Activated naive CD4-positive, alpha-beta T cell treated with anti-CD3 and anti-CD28 coated beads, Interleukin-2, amount 50 U/mL, for 72 hours (primary cell): ENCODE measurements around the gene INCA1. TPM values are rescaled to one million over a fixed set of nuclear protein-coding genes. Genes with fewer than 3 reads are reported as not detected.

Source experiments
- ATAC-seq, 2 donors: fragments of 150-1000 bp; cut with Tn5 transposase; 2 replicates each; pipeline ENCODE4 v1.10.0; 2021; ENCODE audit warnings: mild to moderate bottlenecking in 2 of 2, moderate library complexity in 2 of 2
- DNase-seq, 2 donors: peaks; one replicate each; pipeline ENCODE4 v3.0.0; 2021 to 2022; ENCODE audit warnings: low spot score in 2 of 2
- H3K27ac Mint-ChIP-seq, 2 donors: one replicate each; pipeline ENCODE4 v1.8.0; 2022; ENCODE audit warnings: mild to moderate bottlenecking in 2 of 2, mixed read lengths in 2 of 2
- H3K36me3 Mint-ChIP-seq, 2 donors: one replicate each; pipeline ENCODE4 v1.8.0; 2022; ENCODE audit warnings: mixed read lengths in 2 of 2
- H3K9me3 Mint-ChIP-seq, 2 donors: one replicate each; pipeline ENCODE4 v1.8.0; 2022; ENCODE audit warnings: mixed read lengths in 2 of 2
- total RNA-seq, 2 donors: library from RNA; stranded (reverse); gene quantifications; one replicate each; pipeline ENCODE4 v1.2.3, GENCODE V29; 2022

INCA1 gene
- total RNA-seq, 2 donors from 2014 or later, result 0.53 to 2.6 TPM

DNA sequence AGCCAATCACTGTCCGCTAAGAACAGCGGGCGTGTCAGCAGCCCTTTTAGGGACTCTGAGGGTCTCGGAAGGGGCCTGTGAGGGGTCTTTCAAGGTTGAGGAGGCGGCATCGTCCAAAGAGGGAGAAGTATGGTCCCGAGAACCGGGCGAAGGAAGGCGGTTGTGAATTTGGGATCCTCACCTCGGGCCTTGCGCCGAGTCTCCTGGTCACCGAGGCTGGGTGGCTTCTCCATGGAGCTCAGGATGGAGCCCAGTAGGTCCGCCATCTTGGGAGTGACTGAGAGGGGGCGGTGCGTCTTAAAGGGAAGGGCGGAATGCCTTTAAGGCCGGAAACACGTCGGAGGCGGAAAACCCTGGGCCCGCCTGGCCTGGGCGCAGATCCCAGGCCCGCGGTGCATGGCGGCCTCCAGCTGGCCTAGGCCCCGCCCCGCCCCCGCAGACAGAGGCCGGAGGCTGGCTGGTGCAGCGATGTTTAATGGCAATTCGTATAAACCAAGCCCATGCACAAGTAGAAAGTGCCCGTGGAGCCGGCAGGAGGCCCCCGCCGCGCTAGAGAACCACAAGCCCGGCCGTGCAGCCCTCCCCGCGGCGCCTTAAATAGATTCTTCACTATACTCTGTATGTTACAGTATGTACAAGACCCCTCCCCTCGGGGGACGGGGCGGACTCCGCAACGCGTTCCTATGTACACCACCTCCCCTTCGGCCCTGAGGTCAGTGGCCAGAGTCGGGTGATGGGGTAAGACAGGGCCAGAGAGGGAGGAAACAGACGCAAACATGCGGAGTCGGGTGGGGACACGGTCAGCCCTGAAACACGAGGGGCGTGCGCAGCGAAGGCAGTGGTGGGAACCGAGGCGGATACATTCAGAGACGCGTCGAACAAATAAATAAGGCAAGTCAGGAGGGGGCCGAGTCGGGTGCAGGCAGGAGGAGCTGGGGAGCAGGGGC is 29.5 kb downstream of the INCA1 start, which contains the start of gene SPAG7:
SPAG7 (minus strand) TSS at position 279 of the 947 bp plus-strand sequence; CDS start at position 266, 13 bp downstream.
- DNase-seq (peak; percentile 95 to 96), ATAC-seq (peak; percentile 56 to 72)
- H3K36me3 Mint-ChIP-seq, result peaks cover 15 to 30% of the 10 kb centered on the region in 2 donors
- H3K9me3 Mint-ChIP-seq, result no peaks in the 10 kb centered on the region
- H3K27ac Mint-ChIP-seq, result no peak within 1 kb of the TSS

DNA sequence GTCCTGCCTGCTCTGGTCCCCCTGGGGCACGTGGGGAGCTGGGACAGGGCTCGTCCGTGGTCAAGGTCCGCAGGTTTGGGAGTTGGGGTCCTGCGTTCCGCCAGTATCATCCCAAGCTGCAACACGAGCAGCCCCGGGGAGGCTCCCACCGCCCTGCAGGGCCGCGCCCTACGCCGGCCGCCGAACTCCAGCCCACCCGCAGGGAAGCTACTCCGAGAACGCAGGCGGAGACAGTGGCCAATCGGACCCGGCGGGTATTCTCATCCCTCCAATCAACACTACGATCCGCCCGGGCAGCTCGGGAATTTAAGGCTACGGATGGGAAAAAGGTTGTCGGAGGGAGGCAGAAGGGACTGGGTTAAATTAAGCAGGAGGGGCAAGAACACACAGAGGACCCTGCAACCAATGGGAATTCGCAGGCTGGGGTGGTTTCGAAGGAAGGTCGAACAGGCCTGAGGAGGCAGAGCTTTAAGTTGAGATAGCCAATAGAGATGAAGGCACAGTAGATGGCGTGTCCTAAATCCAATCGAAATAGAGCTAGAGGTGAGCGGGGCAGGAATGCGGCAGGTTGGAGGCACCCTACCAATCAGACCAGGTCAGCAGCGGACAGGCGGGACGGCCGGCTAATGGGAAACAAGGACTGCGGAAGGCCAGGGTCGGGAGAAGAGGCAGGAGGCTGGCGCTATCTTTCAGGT is 30.3 kb downstream of the INCA1 start:
- H3K27ac Mint-ChIP-seq, result no peak overlapping the region
- peaks cover 15 to 30% of the 10 kb centered on the region in 2 donors for H3K36me3 Mint-ChIP-seq
- no peaks in the 10 kb centered on the region for H3K9me3 Mint-ChIP-seq

DNA sequence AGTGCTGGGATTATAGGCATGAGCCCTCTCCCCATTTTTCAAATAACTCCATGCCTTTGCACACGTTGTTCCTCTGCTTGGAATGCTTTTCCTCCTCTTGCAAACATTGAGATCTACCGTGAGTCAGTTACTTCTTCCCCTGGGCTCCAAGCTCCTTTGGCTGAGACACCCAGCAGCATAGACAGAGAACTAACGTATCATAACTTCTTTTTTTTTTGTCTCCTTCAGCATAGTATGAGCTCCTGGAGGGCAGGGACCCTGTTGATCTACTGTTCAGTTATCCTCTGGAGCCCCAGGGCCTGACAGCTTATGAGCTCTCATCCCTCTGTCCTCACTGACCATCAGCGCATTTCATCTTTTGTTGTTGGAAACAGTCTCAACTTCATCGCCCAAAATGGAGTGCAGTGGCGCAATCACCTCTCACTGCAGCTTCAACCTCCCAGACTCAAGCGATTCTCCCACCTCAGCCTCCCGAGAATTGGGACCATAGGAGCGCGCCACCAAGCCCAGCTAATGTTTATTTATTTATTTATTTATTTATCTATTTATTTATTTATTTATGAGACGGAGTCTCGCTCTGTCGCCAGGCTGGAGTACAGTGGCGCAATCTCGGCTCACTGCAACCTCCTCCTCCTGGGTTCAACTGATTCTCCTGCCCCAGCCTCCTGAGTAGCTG is 31.9 kb downstream of the INCA1 start:
- no peak for ATAC-seq
- Mint-ChIP-seq H3K36me3 (peaks cover 9 to 22% of the 10 kb centered on the region in 2 donors), H3K27ac (peak overlapping the region; percentile 32 to 56), H3K9me3 (no peaks in the 10 kb centered on the region)
- DNase-seq, result no peak

More for the DNA sequence above, 30.3 kb downstream of the INCA1 start:
- peak; percentile 78 to 87 for ATAC-seq
- peak; percentile 87 to 98 for DNase-seq

DNA sequence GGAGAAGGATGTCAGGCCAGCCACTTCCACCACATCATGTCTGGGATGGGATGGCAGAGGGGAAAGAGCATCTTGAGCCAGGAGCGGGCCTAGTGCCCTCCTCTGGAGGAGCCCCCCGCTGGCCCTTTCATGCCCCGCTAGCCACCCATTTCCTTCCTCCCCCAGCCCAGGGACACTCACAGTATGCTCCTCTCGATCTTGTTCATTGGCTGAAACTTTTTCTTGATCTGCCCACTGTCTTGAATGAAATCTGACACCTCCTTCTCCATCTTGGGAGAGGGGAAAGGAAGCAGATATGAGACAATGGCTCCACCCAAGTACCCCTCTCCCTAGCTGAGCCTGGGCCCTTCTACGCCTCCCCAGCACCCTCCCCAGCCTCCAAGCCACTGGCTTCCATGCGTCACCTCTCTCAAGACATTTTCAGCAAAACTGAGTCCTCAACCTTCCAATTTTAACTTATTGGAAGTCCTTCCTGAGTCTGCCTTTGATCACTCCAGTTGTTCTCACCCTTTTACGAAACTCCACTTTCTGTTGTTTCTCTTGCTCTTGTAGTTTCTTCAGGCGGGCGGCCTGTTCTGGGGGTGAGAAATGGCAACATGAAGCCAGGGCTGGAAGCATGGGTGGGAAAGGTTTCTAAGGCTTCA is 36.9 kb downstream of the INCA1 start:
- ATAC-seq (no peak), DNase-seq (no peak)
- H3K27ac Mint-ChIP-seq, result peak overlapping the region in 1 of 2 donors; percentile 87
- H3K9me3 Mint-ChIP-seq, result no peaks in the 10 kb centered on the region
- H3K36me3 Mint-ChIP-seq, result peaks cover 0 to 9% of the 10 kb centered on the region in 2 donors

DNA sequence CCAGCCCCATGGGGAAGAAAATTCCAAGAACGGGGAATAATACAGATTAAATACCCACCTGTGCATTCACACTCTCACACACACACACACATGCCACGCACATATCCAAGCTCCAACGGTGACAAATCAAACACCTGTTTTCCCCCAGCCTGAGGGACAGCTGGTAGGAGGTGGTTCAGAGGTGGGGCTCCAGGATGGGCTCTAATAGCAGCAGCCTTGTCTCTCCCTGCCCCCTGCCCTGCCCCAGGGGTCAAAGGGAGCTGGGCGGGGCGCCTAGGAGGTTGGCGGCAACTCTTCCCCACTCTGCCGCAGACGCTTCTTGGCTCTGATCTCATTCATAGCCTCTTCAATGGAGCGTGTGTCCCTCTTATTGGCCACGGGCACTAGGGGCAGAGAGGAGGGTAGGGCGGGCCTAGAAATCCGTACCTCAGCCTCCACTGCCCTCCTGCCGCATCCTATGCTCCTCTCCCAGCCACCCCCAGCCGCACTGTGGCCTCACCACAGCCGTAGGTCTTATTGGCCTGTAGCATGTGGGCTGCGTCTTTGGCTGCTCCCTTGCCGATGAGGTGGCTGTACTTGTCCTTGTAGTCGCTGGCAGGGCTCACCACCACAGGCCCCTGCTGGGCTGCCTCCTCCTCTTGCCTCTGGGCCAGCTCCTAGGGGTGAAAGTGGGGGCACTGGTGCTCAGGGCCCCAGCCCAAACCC is 37.9 kb downstream of the INCA1 start:
- DNase-seq (no peak), ATAC-seq (peak in 1 of 2 donors; percentile 15)
- Mint-ChIP-seq H3K27ac (no peak overlapping the region), H3K9me3 (no peaks in the 10 kb centered on the region), H3K36me3 (no peaks in the 10 kb centered on the region)

DNA sequence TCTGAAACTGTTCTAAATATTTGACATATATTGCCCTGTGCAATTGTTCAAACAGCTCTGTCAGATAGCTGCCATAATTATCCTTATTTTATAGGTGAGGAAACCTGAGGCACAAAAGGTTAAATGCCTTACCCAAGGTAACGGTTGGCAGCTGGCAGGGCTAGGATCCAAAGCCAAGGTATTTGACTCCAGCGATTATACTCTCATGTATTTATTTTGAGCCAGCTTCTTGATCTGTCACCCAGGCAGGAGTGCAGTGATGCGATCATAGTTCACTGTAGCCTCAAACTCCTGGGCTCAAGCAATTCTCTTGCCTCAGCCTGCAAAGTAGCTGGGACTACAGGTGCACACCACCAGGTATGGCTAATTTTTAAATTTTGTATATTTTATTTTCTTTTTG is 39.2 kb downstream of the INCA1 start:
- DNase-seq, result no peak
- Mint-ChIP-seq H3K9me3 (no peaks in the 10 kb centered on the region), H3K27ac (no peak overlapping the region), H3K36me3 (no peaks in the 10 kb centered on the region)
- ATAC-seq, result no peak

DNA sequence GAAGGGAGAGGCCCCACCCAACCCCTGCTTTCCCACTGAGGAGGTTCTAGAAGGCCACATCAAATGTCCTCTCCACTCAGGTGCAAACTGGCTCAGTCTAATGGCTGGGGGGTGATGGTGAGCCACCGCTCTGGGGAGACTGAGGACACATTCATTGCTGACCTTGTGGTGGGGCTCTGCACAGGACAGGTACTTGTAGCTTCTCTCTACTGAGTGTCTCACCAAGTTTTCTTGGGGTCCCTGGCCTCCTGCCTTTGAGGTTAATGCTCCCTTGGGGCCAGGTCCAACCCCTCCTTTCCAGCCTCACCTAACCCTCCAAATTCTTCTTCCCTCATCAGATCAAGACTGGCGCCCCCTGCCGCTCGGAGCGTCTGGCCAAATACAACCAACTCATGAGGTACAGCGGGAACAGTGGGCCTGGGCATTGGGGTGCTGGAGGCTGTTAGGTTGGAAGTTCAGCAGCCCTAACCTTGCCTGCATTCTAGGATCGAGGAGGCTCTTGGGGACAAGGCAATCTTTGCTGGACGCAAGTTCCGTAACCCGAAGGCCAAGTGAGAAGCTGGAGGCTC is 40.7 kb downstream of the INCA1 start:
- DNase-seq, result no peak
- no peaks in the 10 kb centered on the region for H3K36me3 Mint-ChIP-seq
- H3K9me3 Mint-ChIP-seq, result no peaks in the 10 kb centered on the region
- H3K27ac Mint-ChIP-seq, result no peak overlapping the region
- peak in 1 of 2 donors; percentile 23 for ATAC-seq

DNA sequence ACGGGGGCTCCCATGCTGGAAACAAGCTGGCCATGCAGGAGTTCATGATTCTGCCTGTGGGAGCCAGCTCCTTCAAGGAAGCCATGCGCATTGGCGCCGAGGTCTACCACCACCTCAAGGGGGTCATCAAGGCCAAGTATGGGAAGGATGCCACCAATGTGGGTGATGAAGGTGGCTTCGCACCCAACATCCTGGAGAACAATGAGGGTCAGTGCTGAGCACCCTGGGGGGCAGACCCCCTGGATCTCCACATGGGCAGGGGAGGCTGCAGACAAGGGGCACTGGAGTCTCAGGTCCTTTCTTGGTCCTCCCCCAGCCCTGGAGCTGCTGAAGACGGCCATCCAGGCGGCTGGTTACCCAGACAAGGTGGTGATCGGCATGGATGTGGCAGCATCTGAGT is 42.2 kb downstream of the INCA1 start:
- DNase-seq (no peak), ATAC-seq (no peak)
- Mint-ChIP-seq H3K27ac (no peak overlapping the region), H3K36me3 (no peaks in the 10 kb centered on the region), H3K9me3 (no peaks in the 10 kb centered on the region)

DNA sequence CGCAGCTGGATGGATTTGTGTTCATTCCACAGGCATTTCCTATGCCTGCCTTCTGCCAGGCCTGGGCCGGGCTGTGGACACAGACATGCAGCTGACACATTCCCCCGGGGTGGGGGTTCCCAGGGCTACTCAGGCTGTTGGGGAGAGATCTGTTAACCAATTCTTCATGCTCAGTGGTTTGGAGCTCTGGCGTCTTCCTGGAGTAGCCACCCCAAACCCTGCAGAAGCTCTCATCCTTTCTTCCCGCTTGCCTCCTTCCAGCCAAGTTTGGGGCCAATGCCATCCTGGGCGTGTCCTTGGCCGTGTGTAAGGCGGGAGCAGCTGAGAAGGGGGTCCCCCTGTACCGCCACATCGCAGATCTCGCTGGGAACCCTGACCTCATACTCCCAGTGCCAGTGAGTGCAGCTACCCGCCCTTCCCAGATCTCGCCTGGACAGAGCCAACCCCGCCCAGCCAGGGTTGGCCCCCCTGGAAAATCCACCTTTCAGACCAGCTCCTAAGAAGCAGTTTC is 43.8 kb downstream of the INCA1 start:
- ATAC-seq (no peak), DNase-seq (no peak)
- Mint-ChIP-seq H3K9me3 (no peaks in the 10 kb centered on the region), H3K27ac (no peak overlapping the region), H3K36me3 (peaks cover 0 to 3% of the 10 kb centered on the region in 2 donors)

DNA sequence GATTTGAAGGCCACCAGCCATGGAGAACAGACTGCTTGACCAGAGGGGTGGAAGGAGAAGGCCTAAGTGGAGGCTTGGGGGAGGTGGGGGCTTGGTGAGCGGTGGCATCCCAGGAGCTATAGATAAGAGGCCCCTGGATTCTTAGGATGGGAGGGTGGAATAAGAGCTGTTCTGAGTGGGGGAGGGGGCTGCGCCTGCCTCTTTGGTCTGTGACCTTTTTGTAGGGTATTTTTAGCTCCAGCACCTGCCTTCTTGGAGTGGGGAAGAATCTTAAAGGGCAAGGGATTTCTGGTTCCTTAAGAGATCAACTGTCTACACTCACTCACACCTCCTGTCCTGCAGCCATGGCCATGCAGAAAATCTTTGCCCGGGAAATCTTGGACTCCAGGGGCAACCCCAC is 45.8 kb downstream of the INCA1 start:
- H3K27ac Mint-ChIP-seq, result peak overlapping the region; percentile 93 to 98
- ATAC-seq, result no peak
- peaks cover 12 to 17% of the 10 kb centered on the region in 2 donors for H3K36me3 Mint-ChIP-seq
- H3K9me3 Mint-ChIP-seq, result no peaks in the 10 kb centered on the region
- DNase-seq, result no peak

DNA sequence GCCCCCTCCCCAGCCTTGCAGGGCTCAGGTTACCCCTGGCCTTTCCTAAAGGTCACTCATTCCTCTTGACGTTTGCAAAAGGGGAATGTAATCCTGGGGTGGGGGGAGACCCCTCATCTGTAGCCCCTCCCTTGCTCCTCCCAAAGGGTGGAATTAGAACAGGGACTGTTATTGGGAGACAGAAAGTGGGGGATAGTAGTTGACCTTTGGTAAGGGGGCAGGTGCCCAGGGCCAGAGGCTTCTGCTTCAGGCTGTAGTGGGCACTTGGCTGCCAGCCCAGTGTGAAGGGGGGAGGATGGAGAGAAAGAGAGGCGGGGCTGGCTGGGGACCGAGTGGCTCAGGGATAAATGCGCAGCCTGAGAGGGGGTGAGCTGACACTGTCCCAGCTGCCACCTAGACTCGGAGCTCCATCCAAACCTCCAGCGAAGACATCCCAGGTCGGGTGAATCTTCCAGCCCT is 46.5 kb downstream of the INCA1 start, which contains the start of gene ENO3:
ENO3 (plus strand) TSS at position 374 of the 459 bp plus-strand sequence. CDS start 711 bp downstream, outside the sequence.
- Mint-ChIP-seq H3K36me3 (peaks cover 19 to 24% of the 10 kb centered on the region in 2 donors), H3K27ac (peak within 1 kb of the TSS; percentile 93 to 98), H3K9me3 (no peaks in the 10 kb centered on the region)
- ATAC-seq (no peak), DNase-seq (no peak)

DNA sequence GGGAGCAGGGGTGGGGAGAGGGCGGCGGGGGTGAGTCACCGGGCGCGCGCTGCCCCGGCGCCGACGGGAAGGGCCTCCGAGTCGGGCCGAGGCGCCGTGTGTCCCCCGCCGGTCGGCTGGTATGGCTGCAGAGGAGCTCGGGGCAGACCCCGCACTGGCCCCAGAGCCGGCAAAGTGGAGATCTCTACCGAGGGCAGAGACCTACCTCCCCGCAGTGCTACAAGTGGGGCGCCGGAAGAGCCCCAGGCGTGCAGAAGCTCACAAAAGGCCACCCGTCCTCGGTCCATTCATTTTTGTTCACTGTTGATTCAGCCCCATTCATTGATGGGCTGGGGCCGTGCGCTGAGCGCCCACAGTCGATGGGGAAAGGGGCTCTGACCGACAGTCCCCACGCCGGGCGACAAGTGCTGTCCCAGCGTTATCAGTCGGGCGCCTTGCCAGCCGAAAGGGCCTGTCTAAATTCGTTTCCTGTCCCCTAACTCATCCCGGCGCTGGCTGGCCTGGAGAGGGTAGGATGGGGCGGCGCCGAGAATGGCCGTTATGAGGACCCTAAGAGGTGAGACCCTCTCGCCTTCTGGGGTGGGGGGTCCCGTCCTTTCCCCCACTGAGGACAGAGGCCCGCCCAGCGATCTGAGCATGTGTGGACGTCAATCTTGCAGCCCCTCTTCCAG is 47.1 kb downstream of the INCA1 start:
- Mint-ChIP-seq H3K27ac (peak overlapping the region; percentile 93 to 98), H3K36me3 (peaks cover 25 to 30% of the 10 kb centered on the region in 2 donors), H3K9me3 (no peaks in the 10 kb centered on the region)
- ATAC-seq (peak; percentile 18 to 20), DNase-seq (peak in 1 of 2 donors; percentile 76)

DNA sequence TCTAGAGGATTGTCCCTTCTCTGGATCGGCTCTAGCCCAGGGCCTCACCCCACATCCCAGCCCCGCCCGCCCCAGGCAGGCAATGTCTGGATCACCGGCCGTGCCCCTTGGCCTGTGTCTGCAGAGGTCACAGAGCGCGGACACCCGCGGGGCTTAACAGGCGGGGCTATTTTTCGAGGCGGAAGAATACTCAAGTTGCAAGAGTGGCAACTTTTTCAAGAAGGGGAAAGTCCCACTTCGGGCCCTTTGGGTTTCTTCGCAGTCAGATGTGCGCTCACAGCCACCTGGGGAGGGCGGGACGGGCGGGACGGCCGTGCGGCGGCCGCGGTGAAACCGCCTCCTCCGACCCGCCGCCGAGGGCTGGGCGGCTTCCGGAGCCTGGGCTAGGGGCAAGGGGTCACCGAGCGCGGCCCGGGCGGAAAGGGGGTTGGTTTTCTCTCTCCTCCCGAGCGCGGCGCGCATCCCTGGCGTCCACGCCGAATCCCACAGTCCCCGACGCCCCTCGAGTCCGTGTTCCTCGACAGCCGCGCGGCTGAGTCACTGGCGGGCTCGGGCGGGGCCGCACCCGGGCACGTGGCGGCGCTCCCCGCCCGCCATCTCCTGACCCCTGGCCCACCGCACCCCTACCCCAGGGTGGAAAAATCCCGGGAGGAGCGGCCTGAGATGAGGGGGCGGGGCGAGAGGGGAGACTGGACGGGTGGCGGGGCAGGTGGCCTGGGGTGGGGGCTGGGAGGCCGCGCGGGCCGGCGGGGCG is 47.8 kb downstream of the INCA1 start:
- H3K27ac Mint-ChIP-seq, result peak overlapping the region in 1 of 2 donors; percentile 98
- H3K36me3 Mint-ChIP-seq, result peaks cover 32 to 37% of the 10 kb centered on the region in 2 donors

DNA sequence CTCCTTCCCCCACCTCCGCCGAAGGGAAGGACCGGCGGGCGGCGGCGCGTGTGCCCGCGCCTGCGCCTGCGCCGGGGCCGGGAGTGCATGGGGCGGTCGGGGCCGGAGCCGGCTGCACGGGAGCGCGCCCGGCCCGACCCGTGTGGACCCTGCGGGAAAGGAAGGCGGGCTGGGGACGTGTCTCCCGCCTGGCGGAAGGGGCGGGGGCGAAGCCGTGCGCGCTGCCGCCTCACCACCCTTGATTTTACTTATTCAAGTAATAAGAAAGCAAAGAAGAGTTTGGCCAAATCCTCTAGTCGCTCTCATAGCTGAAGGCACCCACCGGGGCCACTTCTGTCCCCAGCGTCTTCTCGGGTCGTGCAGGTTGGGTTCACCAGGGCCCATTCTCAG is 48.4 kb downstream of the INCA1 start:
- peak in 1 of 2 donors; percentile 81 for DNase-seq
- peaks cover 36 to 42% of the 10 kb centered on the region in 2 donors for H3K36me3 Mint-ChIP-seq
- H3K27ac Mint-ChIP-seq, result peak overlapping the region; percentile 98 to 99
- peak; percentile 15 to 56 for ATAC-seq
- no peaks in the 10 kb centered on the region for H3K9me3 Mint-ChIP-seq

More for the DNA sequence above, 47.8 kb downstream of the INCA1 start:
- DNase-seq (peak; percentile 77 to 91), ATAC-seq (peak; percentile 45)
- no peaks in the 10 kb centered on the region for H3K9me3 Mint-ChIP-seq
